NCI-H2171 treated with DMSO at 0.1 percent for 48 hours (cell line): ENCODE data around the gene C1orf52.
A peak's percentile ranks its signal among the peaks of the same experiment; 100 is the strongest.

Experiments
- DNase-seq: peaks from one replicate; lab custom pipeline; 2025; lab: John Stamatoyannopoulos, UW

Gene C1orf52

DNA sequence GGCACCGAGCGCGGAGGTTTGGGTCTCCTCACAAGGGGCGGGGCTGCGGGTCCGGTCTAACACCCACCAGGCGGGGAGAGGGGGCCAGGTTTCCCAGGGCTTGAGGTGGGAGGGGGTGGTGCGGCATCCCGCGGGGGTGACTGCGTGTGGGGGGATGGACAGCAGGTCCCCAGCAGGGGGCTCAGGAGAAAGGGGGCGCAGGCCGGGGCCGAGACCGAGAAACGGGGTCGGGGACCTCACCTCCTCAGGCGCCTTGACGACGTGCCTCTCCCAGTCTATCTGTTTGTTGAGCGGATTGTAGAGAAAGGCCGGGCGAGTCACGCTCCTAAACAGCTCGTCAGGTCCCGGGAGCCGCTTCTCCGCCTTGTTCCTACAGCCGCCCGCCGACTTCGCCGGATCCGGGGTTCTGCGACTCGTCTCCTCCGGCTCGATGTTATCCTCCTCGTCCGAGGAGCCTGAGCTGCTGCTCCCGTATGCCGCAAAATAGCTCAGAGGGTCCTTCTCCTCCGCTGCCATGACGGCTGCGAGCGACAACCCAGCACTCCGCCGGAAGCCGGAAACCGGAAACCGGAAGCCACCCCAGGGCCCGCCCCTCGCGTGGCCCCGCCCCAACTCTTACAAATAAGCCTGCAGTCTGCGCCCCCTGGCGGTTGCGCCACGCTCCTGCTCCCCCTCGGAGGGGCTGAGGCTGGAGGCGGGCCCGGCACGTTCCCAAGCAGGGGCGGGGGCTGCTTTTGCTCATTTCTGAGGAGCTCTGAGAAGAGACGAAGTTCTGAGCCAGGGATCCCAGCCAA, at the start of gene C1orf52:
Gene C1orf52, minus strand, starts transcription at position 545 of the 794 bp plus-strand sequence. Its CDS starts 29 bp downstream, at position 516.
- peak; percentile 87 for DNase-seq

DNA sequence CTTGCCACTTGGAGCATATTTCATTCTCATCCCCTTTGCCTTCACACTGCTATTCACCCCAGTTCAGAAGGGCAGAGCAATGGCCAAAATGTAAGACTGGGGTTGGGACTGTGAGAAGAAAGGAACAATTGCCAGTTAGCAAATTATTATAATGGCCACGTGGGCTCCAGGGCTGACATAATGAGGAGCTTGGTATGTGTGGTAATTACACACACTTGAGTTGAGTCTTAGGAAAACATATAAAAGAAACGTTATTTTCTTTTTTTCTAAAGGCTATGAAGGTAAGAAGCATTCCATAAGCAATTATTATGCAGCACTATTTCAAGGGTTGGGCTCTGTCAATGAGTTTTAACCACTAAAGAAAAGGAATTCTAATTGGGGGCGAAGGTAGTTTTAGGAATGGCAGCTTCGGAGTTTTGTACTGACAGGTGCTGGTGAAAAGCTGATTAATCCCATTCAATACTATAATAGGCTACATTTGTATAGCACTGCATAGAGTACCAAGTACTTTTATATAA, 49.4 kb upstream of the C1orf52 start:
- DNase-seq, result no peak

DNA sequence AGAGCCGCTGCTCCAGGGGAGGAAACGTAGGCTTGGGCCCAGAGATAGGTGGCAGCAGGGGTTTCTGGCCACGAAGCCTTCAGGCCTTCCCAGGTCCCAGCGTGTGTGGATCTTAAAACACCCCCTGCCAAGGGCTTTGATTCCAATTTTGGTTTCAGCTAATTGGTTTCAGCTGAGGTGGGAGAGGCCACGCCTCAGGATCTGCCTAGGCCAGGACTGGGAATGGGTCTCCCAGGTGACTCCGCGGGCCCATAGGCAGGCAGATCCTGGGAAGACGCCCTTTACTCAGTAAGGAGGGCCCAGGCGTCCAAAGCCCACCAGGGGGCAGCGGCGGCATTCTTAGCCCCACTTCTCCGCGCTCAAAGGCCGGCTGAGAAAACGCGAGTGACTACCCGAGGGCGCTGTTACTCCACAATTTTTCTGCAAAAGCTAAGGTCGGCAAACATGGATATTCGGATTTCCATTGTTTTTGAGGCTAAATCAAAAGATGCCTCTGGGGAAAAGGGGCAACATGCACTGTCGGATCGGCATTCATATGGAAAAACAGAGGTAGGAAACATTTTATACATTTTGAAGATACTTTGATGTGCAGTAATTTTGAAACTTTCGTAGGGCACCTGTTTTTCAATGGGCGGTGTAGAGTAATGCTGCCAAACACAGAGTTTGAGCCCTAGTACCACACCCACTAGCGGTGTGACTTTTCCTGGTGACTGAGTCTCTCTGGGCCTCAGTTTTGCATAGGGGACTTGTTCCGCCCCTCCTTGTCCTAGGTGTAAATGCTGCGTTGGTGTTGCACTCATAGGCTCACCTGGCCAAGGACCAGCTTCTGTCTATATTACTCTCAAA, 48.7 kb upstream of the C1orf52 start:
- peak; percentile 85 for DNase-seq

DNA sequence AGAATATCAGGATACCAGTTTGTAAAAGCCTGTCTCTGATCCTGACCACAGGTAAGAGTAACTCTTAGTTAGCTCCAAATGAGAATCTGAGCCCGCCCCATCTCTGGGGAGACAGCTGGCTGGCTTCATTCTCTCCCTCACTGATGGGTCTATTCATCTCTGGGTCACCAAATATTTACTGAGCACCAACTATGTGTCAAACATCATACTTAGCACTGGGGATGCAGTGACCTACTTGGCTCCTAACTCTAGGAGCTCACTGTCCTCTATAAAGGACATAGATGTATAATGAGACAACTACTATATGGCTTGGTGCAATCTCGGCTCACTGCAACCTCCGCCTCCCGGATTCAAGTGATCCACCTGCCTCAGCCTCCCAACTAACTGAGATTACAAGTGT, 46.8 kb upstream of the C1orf52 start:
- DNase-seq, result no peak

DNA sequence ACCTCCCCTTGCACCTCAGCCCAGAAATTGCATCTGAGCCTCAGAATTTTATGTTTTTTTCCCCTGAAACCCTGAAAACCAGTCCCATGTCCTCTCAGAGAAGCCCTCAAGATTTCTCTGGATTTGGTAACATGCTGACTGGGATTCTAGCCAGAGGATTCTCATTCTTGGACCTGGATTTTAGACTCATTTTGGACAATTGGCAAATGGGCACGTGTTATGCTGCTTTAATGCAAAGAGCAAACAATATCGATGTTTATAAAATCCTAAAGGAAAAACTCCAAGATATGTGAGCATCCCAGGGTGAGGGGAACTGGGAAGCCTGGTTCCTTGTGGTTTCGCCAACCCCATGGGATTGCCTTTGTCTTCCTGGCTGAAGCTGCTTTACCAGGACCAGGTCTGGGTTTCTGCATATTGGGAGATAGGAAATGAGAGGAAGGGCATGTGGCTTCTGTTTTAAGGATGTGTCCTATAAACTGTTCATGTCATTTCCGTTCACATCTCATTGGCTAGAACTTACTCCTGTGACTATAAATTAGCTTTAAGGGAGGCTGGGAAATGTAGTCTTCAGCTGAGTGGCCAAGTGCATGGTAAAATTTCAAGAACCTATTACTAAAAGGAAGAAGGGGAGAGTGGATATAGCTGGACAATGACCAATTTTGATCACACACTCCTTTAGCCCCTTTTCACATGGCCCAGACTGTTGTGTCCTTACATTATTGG, 44.1 kb upstream of the C1orf52 start:
- DNase-seq, result no peak

DNA sequence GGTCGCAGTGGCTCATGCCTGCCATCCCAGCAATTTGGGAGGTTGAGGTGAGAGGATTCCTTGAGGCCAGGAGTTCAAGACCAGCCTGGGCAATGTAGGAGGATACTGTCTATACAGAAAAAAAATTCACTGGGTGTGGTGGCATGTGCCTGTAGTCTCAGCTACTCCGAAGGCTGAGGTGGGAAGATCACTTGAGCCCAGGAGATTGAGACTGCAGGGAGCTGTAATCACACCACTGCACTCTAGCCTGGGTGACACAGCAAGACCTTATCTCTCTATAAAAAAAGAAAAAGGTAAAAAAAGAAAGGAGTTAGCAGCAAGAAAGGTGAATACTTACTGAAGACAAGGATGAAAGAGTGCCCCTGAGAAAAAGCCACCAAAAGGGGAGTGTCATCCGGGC, 40.7 kb upstream of the C1orf52 start:
- no peak for DNase-seq

DNA sequence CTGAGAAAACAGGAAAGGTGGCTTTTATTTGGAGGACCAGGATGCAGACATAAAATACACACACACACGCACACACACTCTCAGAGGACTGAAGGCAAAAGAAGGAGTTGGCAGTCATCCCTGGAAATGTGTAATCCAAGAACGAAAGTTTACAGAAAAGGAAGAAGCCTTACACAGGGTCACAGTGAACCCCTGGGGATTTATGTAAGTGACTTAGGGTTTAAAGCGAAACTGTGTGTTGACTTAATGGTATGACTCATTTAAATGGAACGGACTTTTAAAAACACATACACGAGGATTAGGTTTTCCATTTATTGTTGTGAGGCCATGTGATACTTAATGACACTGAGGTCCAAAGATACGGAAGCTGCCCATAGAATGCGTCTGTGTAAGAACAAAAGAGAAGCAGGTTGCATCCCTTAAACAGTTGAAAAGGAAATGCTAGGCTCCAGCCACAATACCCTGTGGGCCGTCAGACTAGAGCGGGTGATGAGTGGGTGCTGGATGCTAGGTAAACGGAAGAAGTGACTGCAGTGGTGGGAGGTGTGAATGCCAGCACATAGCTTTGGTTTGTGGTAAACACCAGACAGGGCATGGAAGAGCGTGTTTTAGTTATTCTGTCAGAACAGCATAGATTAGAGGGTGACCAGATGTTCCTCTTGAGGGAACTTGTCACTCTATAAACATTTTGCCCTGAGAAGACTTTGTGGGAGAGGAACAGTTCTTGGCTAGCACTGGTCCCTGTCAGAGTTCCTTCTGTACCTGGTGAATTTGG, 38.6 kb upstream of the C1orf52 start:
- DNase-seq, result no peak

DNA sequence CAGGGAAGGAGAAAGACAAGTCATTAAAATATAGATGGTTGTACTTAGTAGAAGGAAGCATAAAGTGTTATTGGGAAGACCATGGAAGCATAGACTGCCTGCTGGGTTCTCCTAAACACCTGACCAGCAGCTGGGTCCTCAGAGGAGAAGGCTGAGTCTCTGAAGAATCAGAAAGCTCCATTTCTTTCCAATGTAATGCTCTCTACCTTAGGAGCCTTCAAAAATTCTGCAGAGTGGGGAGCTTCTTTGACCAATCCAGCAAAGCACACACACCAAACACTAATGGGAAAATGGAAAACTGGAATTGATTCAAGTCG, 38.0 kb upstream of the C1orf52 start:
- DNase-seq, result no peak

DNA sequence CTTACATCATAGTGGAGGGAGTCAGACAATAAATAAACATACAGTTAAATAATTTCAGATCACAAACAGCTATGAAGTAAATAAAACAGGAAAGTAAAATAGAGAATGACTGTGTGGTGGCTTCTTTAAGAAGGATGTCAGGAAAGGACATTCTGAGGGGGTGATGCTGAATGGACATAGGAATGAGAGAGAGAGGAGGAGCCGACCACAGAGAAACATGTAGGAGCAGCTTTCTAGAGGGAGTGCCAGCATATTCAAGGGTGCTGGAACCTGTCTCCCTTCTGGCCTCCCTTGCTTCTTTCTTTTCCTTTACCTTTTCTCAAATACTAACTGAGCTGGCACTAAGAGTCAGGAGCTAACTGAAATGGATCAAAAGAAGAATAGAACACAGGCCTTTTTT, 37.5 kb upstream of the C1orf52 start:
- DNase-seq, result no peak

DNA sequence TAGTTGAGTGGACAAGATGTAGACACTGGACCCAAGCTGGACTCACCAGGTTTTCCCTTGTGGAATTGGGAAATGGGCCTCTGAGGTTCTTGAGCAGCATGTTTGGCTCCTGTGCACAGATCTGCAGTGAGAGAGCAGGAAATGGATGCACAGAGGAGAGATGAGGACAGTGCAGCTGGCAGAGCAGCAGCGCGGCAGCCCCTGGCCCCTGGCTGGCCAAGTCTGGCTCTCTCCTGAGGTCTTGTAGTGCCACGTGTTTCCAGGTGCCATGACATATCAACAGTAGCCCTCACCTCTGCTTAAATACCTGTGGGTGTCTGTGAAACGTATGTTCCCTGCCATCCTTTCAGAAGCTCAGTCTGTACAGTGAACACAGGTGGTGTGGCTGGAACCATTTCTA, 36.2 kb upstream of the C1orf52 start:
- no peak for DNase-seq

DNA sequence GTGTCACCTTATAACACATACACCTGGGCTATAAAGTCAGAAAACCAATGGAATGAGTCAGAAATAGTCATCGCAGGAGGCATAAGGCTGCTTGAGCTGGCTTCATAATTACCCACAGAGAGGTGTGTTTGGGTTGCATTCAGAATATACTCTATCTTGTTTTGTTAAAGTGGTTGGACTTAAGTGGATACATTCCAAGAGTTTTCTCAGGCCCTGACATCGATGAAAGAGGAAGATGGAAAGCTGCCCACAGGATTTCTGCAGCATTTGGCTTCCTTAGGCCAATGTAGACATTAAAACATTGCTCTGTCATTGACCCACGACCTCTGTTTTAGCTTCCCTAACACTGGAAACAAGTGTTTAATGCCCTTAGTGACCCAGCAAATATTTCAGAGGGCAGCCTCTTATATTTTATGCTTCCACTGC, 35.6 kb upstream of the C1orf52 start:
- DNase-seq, result no peak

DNA sequence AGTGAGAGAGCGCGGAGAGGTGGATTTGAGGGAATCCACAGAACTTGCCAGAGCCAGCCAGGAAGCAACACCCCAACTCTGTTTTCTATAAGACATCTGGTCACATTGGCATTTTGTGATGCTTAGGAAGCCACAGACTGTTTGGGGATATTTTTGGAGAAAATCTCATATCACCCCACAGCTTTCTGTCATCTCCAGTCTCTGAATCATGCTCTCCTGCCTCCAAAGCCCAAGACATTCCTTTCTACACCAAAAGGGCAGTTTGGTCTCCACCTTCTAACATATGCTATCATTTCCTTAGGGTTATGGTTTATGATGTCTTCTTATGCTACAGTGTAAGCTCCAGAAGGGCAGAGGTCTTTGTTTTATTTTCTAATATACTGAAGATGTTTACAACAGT, 31.4 kb upstream of the C1orf52 start:
- DNase-seq, result no peak

DNA sequence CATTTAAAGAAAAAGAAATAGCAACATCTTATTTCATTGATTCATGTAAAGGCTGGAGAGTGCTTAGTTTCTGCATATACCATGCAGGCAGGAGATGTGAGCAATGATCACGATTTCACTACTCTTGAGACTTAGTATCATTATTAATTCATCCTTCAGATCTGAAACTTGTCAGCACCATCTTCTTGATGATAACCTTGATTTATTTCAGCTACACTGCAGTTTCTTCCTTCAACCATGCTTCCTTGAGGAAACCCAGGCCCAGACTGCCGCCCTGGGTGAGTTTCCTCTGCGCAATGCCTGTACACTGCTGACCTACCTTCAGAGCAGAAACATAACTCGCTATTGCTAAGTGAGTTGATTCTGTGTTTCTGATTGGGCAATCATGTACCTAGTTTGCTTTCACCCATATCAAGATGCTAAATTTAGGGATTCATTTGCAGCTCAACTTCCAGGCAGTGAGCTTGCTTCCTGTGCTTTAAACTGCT, 30.4 kb upstream of the C1orf52 start:
- no peak for DNase-seq

DNA sequence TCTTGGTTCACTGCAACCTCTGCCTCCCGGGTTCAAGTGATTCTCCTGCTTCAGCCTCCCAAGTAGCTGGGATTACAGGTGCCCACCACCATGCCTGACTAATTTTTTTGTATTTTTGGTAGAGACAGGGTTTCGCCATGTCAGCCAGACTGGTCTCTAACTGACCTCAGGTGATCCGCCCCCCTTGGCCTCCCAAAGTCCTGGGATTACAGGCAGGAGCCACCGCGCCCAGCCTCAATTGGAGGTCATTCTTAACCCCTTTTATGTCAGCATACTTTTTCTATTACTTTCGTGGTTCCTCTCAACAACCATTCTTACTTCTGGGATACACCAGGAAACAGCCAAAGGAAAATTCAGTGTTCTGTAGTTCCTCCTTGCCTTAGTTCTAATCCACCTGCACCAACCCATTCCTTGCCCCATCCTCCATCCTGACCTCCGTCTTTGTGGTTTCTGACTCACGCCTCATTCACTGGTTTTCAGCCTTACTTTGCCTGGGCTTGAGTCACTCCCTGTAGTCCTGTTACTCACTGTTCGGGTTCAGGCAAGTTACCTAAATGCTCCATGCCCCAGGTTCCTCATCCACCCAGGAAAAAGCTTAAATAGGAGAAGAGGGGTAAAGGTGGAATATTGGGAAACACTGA, 29.9 kb upstream of the C1orf52 start:
- DNase-seq, result no peak

DNA sequence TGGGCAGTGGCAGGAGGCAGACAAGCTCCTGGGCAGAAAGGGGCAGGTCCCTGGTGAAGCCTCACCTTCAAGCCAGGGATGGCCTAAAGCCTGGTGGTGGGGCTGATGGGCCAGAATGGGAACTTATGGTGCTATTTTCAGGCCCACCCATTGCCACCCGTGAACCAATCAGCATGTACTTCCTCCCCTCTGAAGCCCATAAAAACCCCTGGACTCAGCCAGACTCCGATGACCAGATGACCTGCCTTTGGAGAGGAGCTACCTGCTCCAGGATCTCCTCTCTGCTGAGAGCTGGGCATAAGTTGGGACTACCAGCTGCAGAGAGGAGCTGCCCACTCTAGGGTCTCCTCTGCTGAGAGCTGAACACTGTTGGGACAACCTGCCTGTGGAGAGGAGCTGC, 24.7 kb upstream of the C1orf52 start:
- no peak for DNase-seq

DNA sequence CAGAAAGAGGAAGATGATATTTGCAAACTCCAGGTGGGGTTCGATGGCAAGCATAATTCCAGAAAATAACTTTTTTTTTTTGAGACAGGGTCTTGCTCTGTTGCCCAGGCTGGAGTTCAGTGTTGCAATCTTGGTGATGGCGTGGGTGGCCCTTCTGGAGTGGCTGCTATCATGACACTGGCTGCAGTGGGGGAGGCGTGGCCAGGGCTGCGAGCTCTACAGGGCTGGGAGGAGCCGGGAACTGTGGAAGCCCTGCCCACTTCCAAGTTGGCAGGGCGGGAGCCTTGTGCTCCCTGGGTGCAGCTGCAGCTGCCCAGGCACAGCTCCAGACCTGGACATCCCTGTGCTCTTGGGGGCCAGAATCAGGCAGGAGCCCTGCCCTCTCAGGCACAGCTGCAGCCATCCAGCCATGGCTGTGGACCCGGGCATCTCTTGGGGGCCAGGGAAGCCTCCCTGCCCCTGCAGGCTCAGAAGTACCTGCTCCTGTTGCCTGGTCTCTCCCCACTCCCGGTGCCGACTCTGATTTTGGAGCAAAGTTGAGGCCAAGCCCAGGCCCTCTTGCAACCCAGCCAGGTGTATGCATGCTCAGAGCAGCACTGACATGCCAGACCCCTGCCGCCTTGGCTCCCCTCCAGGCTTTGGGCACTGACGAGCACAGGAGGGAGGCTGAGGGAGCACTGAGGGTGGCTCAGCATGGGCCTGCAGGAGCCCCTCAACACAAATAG, 24.2 kb upstream of the C1orf52 start:
- no peak for DNase-seq

DNA sequence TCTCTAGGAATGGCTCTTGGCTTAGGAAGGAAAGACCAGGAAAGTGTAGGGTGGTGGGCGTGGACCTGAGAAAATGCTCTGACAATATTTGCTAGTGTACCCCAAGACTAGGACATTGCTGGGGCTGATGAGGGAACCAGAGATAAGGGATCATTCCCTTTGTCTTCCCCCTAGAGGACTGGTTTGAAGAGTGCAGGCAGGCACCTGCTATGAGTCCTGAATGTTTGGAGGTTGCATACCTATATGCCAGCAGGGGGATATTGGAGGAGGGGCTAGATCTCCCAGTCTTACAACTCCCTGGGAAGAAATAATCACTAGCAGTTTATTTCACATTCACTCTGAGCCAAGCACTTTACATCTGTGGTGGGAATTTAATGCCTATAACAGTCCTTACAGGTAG, 23.0 kb upstream of the C1orf52 start:
- no peak for DNase-seq

DNA sequence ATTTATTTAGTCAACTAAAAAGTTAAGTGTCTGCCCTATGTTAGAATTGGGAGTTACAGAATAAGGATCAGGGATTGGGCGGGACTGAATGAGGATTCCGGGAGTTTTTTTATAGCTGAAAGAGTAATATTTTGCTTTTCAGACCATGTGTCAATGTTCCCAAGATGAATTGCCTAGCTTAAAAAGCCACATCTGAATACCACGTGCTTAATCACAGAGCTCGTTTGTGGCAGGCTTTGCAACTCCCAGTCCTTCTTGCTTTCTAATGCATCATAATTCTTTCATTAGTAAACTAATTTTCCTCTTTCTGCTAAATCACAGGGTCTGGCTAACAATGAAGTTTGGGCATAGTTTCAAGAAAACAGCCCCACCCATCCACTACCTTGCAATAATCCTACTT, 21.2 kb upstream of the C1orf52 start:
- no peak for DNase-seq

DNA sequence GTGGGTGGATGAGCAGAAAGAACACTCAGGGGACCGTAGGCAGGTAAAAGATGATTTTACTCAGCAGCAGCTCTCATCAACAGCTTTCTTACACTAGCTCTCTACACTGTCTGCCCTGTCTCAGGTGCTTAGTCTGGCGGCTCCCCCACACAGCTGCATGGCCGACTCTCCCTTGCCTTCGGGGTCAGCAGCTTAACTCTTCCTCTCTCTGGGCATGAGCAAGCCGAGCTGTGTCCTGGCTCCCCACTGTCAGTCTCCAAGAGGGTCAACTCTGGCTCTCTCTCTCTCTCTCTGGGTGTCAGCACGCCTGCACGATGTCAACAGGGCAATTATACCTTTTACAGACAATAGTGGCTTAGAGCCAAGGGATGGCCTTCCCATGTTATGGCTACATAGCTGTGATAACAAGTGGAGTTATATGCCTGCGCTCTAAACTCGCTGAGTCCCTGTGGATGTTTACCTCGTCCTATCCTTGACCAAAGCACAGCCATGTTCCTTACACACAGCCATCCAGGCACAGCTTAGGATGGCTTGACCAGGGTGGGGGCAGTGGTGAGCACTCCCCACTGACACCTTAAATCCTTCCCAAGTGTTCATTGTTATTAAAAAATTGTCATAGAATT, 20.1 kb upstream of the C1orf52 start:
- DNase-seq, result no peak

DNA sequence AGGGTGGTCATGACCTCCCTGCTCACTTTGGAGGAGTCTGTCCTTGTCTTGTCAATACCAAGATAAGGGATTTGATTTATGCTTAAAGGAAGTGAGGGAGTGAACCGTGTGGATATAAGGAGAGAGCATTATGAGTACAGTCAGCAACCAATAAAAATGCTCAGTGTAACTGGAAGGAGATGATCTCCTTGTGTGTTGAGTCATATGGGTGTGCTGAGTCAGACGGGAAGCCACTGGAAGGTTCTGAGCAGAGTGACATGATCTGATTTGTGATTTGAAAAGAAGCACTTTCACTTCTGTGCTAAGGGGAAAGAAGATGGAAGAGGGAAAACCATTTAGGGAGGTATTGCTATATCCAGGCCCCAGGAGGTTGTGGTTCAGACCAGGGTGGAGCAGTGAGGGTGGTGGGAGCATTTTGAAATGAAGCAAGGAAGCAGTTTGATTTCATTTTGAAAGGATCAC, 19.4 kb upstream of the C1orf52 start:
- DNase-seq, result no peak
